SIG-M5 (cell line): ENCODE results near the gene RAD51B.

Experiments used
- DNase-seq: peaks from one replicate; lab custom pipeline; 2025; lab: John Stamatoyannopoulos, UW

Gene RAD51B

GRCh38 chr14:68772761-68773381, 953.3 kb downstream of the RAD51B start:
- DNase-seq: no peak

GRCh38 chr14:68774771-68775613, 955.4 kb downstream of the RAD51B start:
- DNase-seq: no peak

DNA sequence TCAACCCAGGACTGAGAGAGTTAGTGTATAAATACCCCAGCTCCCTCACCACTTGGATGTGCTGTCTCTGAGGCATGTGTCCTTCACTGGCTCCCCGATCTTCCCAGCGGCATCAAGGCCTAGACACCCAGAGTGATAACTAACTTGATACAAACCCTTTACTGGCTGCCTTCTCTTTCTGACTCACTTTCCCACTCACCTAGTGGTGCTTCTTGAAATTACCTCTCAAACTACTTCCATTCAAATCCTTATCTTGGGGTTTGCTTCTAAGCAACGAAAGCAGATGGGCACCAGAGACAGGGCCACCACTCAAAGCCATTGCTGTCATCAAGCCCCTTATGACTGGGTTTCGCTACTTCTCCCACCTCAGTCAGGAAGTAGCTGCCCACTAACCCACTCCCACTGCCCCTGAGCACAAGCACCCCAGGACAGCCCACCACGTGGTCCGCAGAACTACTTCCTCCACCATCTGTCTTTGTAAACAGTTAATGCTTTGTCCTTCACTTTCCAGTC, 956.1 kb downstream of the RAD51B start:
- no peak for DNase-seq

DNA sequence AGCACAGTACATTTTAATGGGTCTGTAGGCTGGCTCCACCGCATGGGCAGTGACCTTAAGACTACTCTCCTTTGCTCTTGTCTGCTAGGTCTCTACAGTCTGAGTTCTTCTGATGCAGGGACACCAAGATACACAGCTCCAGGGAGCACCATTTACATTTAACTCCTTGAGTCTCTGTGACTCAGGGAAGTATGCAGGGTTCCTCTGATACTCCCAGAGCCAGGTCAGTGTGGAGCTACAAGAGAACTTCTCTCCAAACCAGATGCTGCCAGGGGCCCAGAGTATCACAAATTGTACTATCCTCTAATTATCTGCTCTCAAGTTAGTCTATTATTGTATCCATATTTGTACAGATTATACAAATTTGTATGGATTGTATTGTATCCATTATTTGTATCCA, 958.1 kb downstream of the RAD51B start:
- DNase-seq: no peak
